A549 treated with AZD9567 at 1 μM for 4 hours (cell line): ENCODE data around the gene CCDC59. TPM values are rescaled to one million over a fixed set of nuclear protein-coding genes. Genes with fewer than 3 reads are reported as not detected.

Source experiments
- total RNA-seq: library from RNA; stranded (reverse); fragments of 200-300 nt; extraction: Qiagen RNA extraction; gene quantifications from 5 replicates; pipeline ENCODE4 v1.2.3, GENCODE V29; 2022; ENCODE audit not compliant: insufficient read depth

CCDC59 gene
- total RNA-seq = 44.6 to 52.8 TPM (median 47.9 TPM) in 5 replicates

GRCh38 chr12:82358200-82359114, at the start of gene CCDC59, which contains the start of gene METTL25:
TSS of gene CCDC59 (minus strand) at chr12:82358387. CDS start at chr12:82358376, 11 bp downstream.
TSS of gene METTL25 (plus strand) at chr12:82358529. CDS start at chr12:82358566, 37 bp downstream.

Other genes starting within 250 kb of the CCDC59 start
- 2.6 to 3.5 TPM (median 3.0 TPM) in 4 of 5 replicates, not detected in the other for gene METTL25, start 142 bp upstream of the CCDC59 start, total RNA-seq